ENCODE data around the gene INSYN2B. TPM values are rescaled to one million over a fixed set of nuclear protein-coding genes. Genes with fewer than 3 reads are reported as not detected.

The INSYN2B gene
- total RNA-seq, 1 donor from 2014 or later: 0.84 TPM

- DNase-seq (ENCODE audit: low spot score): no peak
Measured at GRCh38 chr5:169934990-169935389, 45.3 kb downstream of the INSYN2B start.

- DNase-seq (ENCODE audit: low spot score): no peak
Measured at GRCh38 chr5:169933616-169934015, 46.7 kb downstream of the INSYN2B start.

- DNase-seq (ENCODE audit: low spot score): no peak
Measured at GRCh38 chr5:169933127-169933526, 47.2 kb downstream of the INSYN2B start.

GRCh38 chr5:169923988-169924387 lies 56.3 kb downstream of the INSYN2B start:
- DNase-seq (ENCODE audit: low spot score): no peak

- DNase-seq (ENCODE audit: low spot score): no peak
Measured at GRCh38 chr5:169922474-169922873, 57.8 kb downstream of the INSYN2B start.

GRCh38 chr5:169921949-169922348 lies 58.3 kb downstream of the INSYN2B start:
- DNase-seq (ENCODE audit: low spot score): no peak

GRCh38 chr5:169921384-169921783 lies 58.9 kb downstream of the INSYN2B start:
- DNase-seq (ENCODE audit: low spot score): no peak

- DNase-seq (ENCODE audit: low spot score): no peak
Measured at GRCh38 chr5:169920474-169920873, 59.8 kb downstream of the INSYN2B start.

- no peak for DNase-seq (ENCODE audit: low spot score)
Measured at GRCh38 chr5:169918228-169918627, 62.1 kb downstream of the INSYN2B start.

- no peak for DNase-seq (ENCODE audit: low spot score)
Measured at GRCh38 chr5:169917500-169917899, 62.8 kb downstream of the INSYN2B start.

GRCh38 chr5:169914766-169915165 lies 65.5 kb downstream of the INSYN2B start:
- no peak for DNase-seq (ENCODE audit: low spot score)

- DNase-seq (ENCODE audit: low spot score): no peak
Measured at GRCh38 chr5:169913479-169913878, 66.8 kb downstream of the INSYN2B start.

- no peak for DNase-seq (ENCODE audit: low spot score)
Measured at GRCh38 chr5:169911448-169912212, 68.7 kb downstream of the INSYN2B start.

GRCh38 chr5:169910393-169910792 lies 69.9 kb downstream of the INSYN2B start:
- DNase-seq (ENCODE audit: low spot score): no peak

GRCh38 chr5:169909945-169910344 lies 70.3 kb downstream of the INSYN2B start:
- DNase-seq (ENCODE audit: low spot score): no peak

GRCh38 chr5:169908864-169909263 lies 71.4 kb downstream of the INSYN2B start:
- DNase-seq (ENCODE audit: low spot score): no peak

GRCh38 chr5:169906745-169907649 lies 73.3 kb downstream of the INSYN2B start:
- no peak for DNase-seq (ENCODE audit: low spot score)

- DNase-seq (ENCODE audit: low spot score): no peak
Measured at GRCh38 chr5:169905017-169905416, 75.3 kb downstream of the INSYN2B start.

- DNase-seq (ENCODE audit: low spot score): no peak
Measured at GRCh38 chr5:169904508-169904907, 75.8 kb downstream of the INSYN2B start.

GRCh38 chr5:169904059-169904458 lies 76.2 kb downstream of the INSYN2B start:
- DNase-seq (ENCODE audit: low spot score): no peak

GRCh38 chr5:169901896-169902295 lies 78.4 kb downstream of the INSYN2B start:
- DNase-seq (ENCODE audit: low spot score): no peak

GRCh38 chr5:169897481-169897880 lies 82.8 kb downstream of the INSYN2B start:
- no peak for DNase-seq (ENCODE audit: low spot score)

Measured in mesenteric fat pad (tissue), 1 donor.